WTC11 (cell line): ENCODE results near the gene TFEB.

Experiments
- CREM ChIP-seq: sonication (generic); formaldehyde crosslinking; IDR thresholded peaks from 2 replicates; pipeline ENCODE4 v1.8.1; 2022; ENCODE audit warnings: mild to moderate bottlenecking, missing genetic modification reagents, moderate library complexity
- CTCF ChIP-seq: fragments of 200-600 bp; IDR thresholded peaks from 2 replicates; pipeline ENCODE4 v1.8.0; 2022; ENCODE audit warnings: antibody characterized with exemption
- E2F1 ChIP-seq: sonication (generic); formaldehyde crosslinking; IDR thresholded peaks from 2 replicates; pipeline ENCODE4 v1.8.0; 2022; ENCODE audit warnings: mild to moderate bottlenecking, missing genetic modification reagents
- MLX ChIP-seq: sonication (generic); formaldehyde crosslinking; IDR thresholded peaks from 2 replicates; pipeline ENCODE4 v1.8.1; 2023; ENCODE audit warnings: mild to moderate bottlenecking, missing genetic modification reagents, moderate library complexity
- NFATC4 ChIP-seq: fragments of 250-450 bp; sonication (Bioruptor Pico); IDR thresholded peaks from 2 replicates; pipeline ENCODE4 v1.9.0; 2021; ENCODE audit warnings: mild to moderate bottlenecking
- NFYB ChIP-seq: sonication (generic); formaldehyde crosslinking; conservative IDR thresholded peaks from 2 replicates; pipeline ENCODE4 v1.8.0; 2022; ENCODE audit warnings: low read depth, missing genetic modification reagents

- TF ChIP-seq NFATC4 (CRISPR knock-in tag), result no peak
- no peak for TF ChIP-seq CTCF
- no peak for TF ChIP-seq E2F1 (CRISPR knock-in tag)
- no peak for TF ChIP-seq CREM (CRISPR knock-in tag)
- TF ChIP-seq MLX (CRISPR knock-in tag), result no peak
- TF ChIP-seq NFYB, result no peak
Observed at GRCh38 chr6:41731561-41732086, 3.8 kb downstream of the TFEB start.
